Diencephalon (tissue), 1 donor: Measurements from ENCODE around the gene WNT6. TPM values are rescaled to one million over a fixed set of nuclear protein-coding genes. Genes with fewer than 3 reads are reported as not detected.

Experiments used
- small RNA-seq: library from RNA; depleted of rRNA; stranded (forward); fragments of <200 nt; gene quantifications from one replicate; pipeline ENCODE3, GENCODE V24; 2014
- total RNA-seq: library from RNA; depleted of rRNA; stranded (reverse); fragments of >200 nt; gene quantifications from one replicate; pipeline ENCODE4 v1.2.3, GENCODE V29; 2014

The WNT6 gene
- 0.23 TPM for total RNA-seq

DNA sequence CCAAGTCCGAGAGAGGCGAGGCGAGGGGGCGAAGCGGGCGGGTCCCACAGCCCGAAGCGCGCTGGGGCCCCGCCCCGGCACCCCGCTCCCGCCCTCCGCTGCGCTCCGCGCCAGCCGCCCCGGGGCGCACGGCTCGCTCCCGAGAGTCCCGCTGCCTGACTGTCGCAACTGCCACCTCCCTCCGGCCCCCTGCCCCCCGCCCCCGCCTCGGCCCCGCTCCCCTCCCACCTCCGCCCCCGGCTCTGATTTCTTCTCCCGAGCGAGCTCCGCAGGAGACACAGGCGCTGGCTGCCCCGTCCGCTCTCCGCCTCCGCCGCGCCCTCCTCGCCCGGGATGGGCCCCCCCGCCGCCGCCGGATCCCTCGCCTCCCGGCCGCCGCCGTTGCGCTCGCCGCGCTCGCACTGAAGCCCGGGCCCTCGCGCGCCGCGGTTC, at the start of gene WNT6:
Gene WNT6 (plus strand): TSS at position 250 of the 432 bp plus-strand sequence. CDS start 233 bp downstream, outside the sequence.

DNA sequence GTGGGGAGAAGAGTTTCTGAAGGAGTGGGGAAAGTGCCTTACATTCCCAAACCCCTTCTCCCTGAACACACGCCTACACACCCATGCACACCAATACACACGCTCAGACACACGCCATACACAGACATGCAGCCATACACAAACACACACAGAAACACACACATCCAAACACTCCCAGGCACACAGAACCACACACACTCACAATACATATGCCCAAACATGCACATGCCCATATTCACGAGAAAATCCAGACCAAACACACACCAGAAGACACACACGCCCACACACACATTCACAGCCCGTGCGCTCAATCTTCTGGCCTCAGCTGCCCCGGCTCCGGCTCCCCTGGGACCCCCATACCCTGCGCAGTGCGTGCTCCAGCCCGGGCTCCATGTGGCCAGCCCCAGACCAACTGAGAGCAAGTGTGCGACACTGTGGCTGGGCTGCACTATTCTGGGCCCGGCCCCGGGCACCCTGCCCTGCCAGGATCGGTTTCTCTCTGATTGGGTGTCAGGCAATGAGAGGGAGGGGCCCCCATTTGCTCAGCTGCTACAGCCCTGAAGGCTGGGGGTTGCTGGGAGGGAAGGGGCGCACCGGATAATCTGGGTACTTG, 28.1 kb upstream of the WNT6 start, which contains the start of gene PRKAG3:
Gene PRKAG3 (minus strand): TSS at position 426 of the 613 bp plus-strand sequence.

DNA sequence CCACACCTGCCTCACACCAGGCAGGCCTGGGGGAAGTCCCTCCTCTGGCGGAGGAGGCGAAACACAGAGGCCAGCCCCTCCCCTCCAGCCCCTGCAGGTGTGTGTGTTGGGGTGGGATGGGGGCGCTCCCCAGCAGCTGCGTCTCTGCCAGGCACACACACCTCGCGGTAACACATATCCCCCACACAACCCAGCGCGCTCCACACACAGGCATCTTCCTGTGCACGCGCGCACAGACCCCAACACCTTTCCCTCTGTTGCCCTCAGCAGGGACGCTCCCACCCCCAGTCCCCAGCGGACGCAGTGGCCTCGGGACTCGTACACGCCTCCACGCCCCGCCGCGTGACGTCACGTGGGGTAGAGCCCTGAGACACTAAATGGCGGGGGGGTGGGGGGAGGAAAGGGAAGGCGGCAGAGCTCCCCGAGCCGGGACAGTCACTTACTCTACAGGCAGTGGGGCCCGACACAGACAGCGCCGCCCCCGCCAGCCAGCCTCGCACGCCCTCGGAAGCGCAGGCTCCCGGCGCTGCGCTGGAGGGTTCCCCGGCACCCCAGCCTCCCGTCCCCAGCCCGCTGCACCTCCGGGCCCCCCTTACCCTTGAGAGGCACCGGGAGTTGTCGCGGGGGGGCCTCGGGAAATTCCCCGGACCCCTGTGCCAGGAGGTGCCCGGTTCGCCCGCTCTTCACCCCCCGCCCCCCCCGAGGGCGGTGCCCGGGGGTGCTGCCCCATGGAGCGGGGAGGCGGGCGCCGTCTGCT, 20.7 kb downstream of the WNT6 start, which contains the start of gene WNT10A:
Gene WNT10A (plus strand): TSS at position 751 of the 757 bp plus-strand sequence. CDS start 144 bp downstream, outside the sequence.

Small RNA genes lying within 50 kb of the gene (small RNA-seq; reads per million reads assigned to genes)
- not detected for gene RNU6-642P

Other genes with a start within 250 kb of the WNT6 start
- 15.5 TPM for gene ZNF142, start 200.2 kb upstream of the WNT6 start, total RNA-seq
- 26.5 TPM for gene BCS1L, start 200.1 kb upstream of the WNT6 start, total RNA-seq
- 27.9 TPM for gene RNF25, start 187.8 kb upstream of the WNT6 start, total RNA-seq
- 34.1 TPM for gene STK36, start 187.7 kb upstream of the WNT6 start, total RNA-seq
- 17.5 TPM for gene TTLL4, start 149.0 kb upstream of the WNT6 start, total RNA-seq
- 5.8 TPM for gene CYP27A1, start 77.7 kb upstream of the WNT6 start, total RNA-seq
- not detected for gene PRKAG3, start 28.0 kb upstream of the WNT6 start, total RNA-seq
- 0.46 TPM for gene WNT10A, start 21.0 kb downstream of the WNT6 start, total RNA-seq
- gene CDK5R2, start 99.9 kb downstream of the WNT6 start, total RNA-seq, result 13.4 TPM
- gene FEV, start 125.4 kb downstream of the WNT6 start, total RNA-seq, result not detected
- not detected for gene CRYBA2, start 133.6 kb downstream of the WNT6 start, total RNA-seq
- 2.3 TPM for gene CFAP65, start 181.7 kb downstream of the WNT6 start, total RNA-seq
- gene IHH, start 201.1 kb downstream of the WNT6 start, total RNA-seq, result 0.69 TPM